HG03066 (cell line): ENCODE data around the gene CHMP2B.
"Not testable (repeated sequence)": the region's sequence is repeated elsewhere in the genome, so short reads cannot be mapped to it uniquely, and the experiment has no call there.

Source experiments
- ATAC-seq: cut with Tn5 transposase; IDR thresholded peaks from one replicate; pipeline ENCODE4 v1.9.1; 2021; ENCODE audit warnings: low read depth; ENCODE audit not compliant: unreplicated experiment

The CHMP2B gene

GRCh38 chr3:87228316-87228715, 1.2 kb downstream of the CHMP2B start:
- ATAC-seq = no peak

- ATAC-seq = no peak
Observed at GRCh38 chr3:87229113-87229512, 2.0 kb downstream of the CHMP2B start.

- no peak for ATAC-seq
Observed at GRCh38 chr3:87233805-87234204, 6.7 kb downstream of the CHMP2B start.

GRCh38 chr3:87236093-87236492, 9.0 kb downstream of the CHMP2B start:
- no peak for ATAC-seq

GRCh38 chr3:87246662-87247429, 19.7 kb downstream of the CHMP2B start:
- no peak for ATAC-seq

GRCh38 chr3:87247430-87247773, 20.3 kb downstream of the CHMP2B start:
- no peak for ATAC-seq

- not testable (repeated sequence) for ATAC-seq
Observed at GRCh38 chr3:87248231-87248630, 21.1 kb downstream of the CHMP2B start.

- ATAC-seq = no peak
Observed at GRCh38 chr3:87248831-87249230, 21.7 kb downstream of the CHMP2B start.

GRCh38 chr3:87250009-87250408, 22.9 kb downstream of the CHMP2B start:
- no peak for ATAC-seq

- ATAC-seq = peak; percentile 63
Observed at GRCh38 chr3:87260270-87260669, 33.2 kb downstream of the CHMP2B start.

GRCh38 chr3:87261925-87262324, 34.8 kb downstream of the CHMP2B start:
- ATAC-seq = no peak

GRCh38 chr3:87267953-87268645, 41.0 kb downstream of the CHMP2B start:
- no peak for ATAC-seq

GRCh38 chr3:87268646-87269211, 41.6 kb downstream of the CHMP2B start:
- ATAC-seq = no peak

GRCh38 chr3:87269723-87270122, 42.6 kb downstream of the CHMP2B start:
- no peak for ATAC-seq

- ATAC-seq = no peak
Observed at GRCh38 chr3:87270908-87271700, 44.0 kb downstream of the CHMP2B start.

- peak; percentile 69 for ATAC-seq
Observed at GRCh38 chr3:87272718-87273341, 45.7 kb downstream of the CHMP2B start.

- no peak for ATAC-seq
Observed at GRCh38 chr3:87276484-87276883, 49.4 kb downstream of the CHMP2B start, which contains the start of gene POU1F1. Gene POU1F1 (minus strand): TSS chr3:87276584. CDS start chr3:87276462, 122 bp downstream.

- no peak for ATAC-seq
Observed at GRCh38 chr3:87287011-87287410, 59.9 kb downstream of the CHMP2B start.

- ATAC-seq = no peak
Observed at GRCh38 chr3:87288446-87288845, 61.3 kb downstream of the CHMP2B start.

- ATAC-seq = no peak
Observed at GRCh38 chr3:87298111-87298718, 71.1 kb downstream of the CHMP2B start.
